ENCODE measurements around the gene AP2A2. TPM values are rescaled to one million over a fixed set of nuclear protein-coding genes. Genes with fewer than 3 reads are reported as not detected.

AP2A2 gene
- total RNA-seq, 2 experiments from 2014 or later = 45.9 to 46.6 TPM

DNA sequence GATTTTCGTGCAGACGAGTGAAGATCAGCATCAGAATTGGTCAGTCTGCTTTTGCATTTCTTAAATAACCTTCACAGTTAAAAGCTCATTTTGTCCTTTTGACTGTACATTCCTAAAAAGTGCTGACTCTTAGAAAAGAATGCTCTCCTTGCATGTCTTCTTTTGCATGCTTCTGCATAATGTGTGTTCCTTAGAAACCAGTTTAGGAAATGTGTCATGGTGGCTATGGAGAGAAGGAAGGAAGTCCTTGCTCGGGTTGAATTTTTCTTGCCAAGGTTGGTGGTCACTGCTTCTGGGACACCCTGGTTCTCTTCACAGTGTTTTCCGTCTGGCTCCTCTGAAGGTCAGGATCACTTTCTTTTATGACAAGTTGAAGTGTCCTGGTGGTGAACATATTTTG is 6.8 kb downstream of the AP2A2 start:
- Mint-ChIP-seq H3K4me1 (ENCODE audit: low read depth) (peaks cover 68% of the 10 kb centered on the region), H3K27me3 (no peaks in the 10 kb centered on the region), H3K36me3 (ENCODE audit: low read depth) (peaks cover 17% of the 10 kb centered on the region), H3K4me3 (peak overlapping the region; percentile 7), H3K27ac (peak overlapping the region; percentile 39), H3K9me3 (no peaks in the 10 kb centered on the region)
- H3K36me3 ChIP-seq (ENCODE audit: insufficient read depth, low read length) = peaks cover under 1% of the 10 kb centered on the region
- DNase-seq (no peak), ATAC-seq (ENCODE audit: poor library complexity) (no peak)
- no peak overlapping the region for H3K27ac ChIP-seq (ENCODE audit: low read depth in 1 of 2, low read length in 2 of 2)
- intact Hi-C loops (cut with DNase I, micrococcal nuclease) = no loop called here
- peaks cover 64% of the 10 kb centered on the region for H3K4me1 ChIP-seq (ENCODE audit: insufficient read depth, low read length)
- no peaks in the 10 kb centered on the region for H3K9me3 ChIP-seq (ENCODE audit: control insufficient read depth in 1 of 2, insufficient read depth in 1 of 2, low read length in 2 of 2)
- TF ChIP-seq, protein P1, sequence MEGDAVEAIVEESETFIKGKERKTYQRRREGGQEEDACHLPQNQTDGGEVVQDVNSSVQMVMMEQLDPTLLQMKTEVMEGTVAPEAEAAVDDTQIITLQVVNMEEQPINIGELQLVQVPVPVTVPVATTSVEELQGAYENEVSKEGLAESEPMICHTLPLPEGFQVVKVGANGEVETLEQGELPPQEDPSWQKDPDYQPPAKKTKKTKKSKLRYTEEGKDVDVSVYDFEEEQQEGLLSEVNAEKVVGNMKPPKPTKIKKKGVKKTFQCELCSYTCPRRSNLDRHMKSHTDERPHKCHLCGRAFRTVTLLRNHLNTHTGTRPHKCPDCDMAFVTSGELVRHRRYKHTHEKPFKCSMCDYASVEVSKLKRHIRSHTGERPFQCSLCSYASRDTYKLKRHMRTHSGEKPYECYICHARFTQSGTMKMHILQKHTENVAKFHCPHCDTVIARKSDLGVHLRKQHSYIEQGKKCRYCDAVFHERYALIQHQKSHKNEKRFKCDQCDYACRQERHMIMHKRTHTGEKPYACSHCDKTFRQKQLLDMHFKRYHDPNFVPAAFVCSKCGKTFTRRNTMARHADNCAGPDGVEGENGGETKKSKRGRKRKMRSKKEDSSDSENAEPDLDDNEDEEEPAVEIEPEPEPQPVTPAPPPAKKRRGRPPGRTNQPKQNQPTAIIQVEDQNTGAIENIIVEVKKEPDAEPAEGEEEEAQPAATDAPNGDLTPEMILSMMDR (IDR thresholded peaks at IDR 0.05) = no peak
- no peaks in the 10 kb centered on the region for H3K27me3 ChIP-seq (ENCODE audit: control insufficient read depth in 1 of 2, insufficient read depth in 2 of 2, low read length in 2 of 2)
- no peak overlapping the region for H3K4me3 ChIP-seq (ENCODE audit: low read length)
- CTCF ChIA-PET = no interaction called here
- POLR2A ChIA-PET = no interaction called here

GRCh38 chr11:933142-933851 is 7.6 kb downstream of the AP2A2 start:
- DNase-seq (no peak), ATAC-seq (ENCODE audit: poor library complexity) (no peak)
- no peaks in the 10 kb centered on the region for H3K9me3 ChIP-seq (ENCODE audit: control insufficient read depth in 1 of 2, insufficient read depth in 1 of 2, low read length in 2 of 2)
- Mint-ChIP-seq H3K36me3 (ENCODE audit: low read depth) (peaks cover 15% of the 10 kb centered on the region), H3K9me3 (no peaks in the 10 kb centered on the region), H3K4me1 (ENCODE audit: low read depth) (peaks cover 68% of the 10 kb centered on the region), H3K4me3 (peak overlapping the region; percentile 43), H3K27me3 (no peaks in the 10 kb centered on the region), H3K27ac (peak overlapping the region; percentile 2)
- POLR2A ChIA-PET = interaction anchor here (0.9 kb wide), 1 partner anchor 11 kb away, joined by 3 read pairs; no protein-coding TSS in a partner anchor
- TF ChIP-seq, protein P1 (IDR thresholded peaks at IDR 0.05) = no peak
- intact Hi-C loops (cut with DNase I, micrococcal nuclease) = no loop called here
- H3K27ac ChIP-seq (ENCODE audit: low read depth in 1 of 2, low read length in 2 of 2) = no peak overlapping the region
- H3K4me3 ChIP-seq (ENCODE audit: low read length) = no peak overlapping the region
- no peaks in the 10 kb centered on the region for H3K27me3 ChIP-seq (ENCODE audit: control insufficient read depth in 1 of 2, insufficient read depth in 2 of 2, low read length in 2 of 2)
- peaks cover 63% of the 10 kb centered on the region for H3K4me1 ChIP-seq (ENCODE audit: insufficient read depth, low read length)
- CTCF ChIA-PET = no interaction called here
- peaks cover 7% of the 10 kb centered on the region for H3K36me3 ChIP-seq (ENCODE audit: insufficient read depth, low read length)

- H3K27ac Mint-ChIP-seq = no peak overlapping the region
- POLR2A ChIA-PET = no interaction called here
- no peaks in the 10 kb centered on the region for H3K27me3 Mint-ChIP-seq
- peaks cover 7% of the 10 kb centered on the region for H3K36me3 ChIP-seq (ENCODE audit: insufficient read depth, low read length)
- no peak overlapping the region for H3K4me3 Mint-ChIP-seq
- H3K4me1 Mint-ChIP-seq (ENCODE audit: low read depth) = peaks cover 65% of the 10 kb centered on the region
- no peaks in the 10 kb centered on the region for H3K9me3 Mint-ChIP-seq
- CTCF ChIA-PET = no interaction called here
- H3K4me1 ChIP-seq (ENCODE audit: insufficient read depth, low read length) = peaks cover 57% of the 10 kb centered on the region
- intact Hi-C loops (cut with DNase I, micrococcal nuclease) = no loop called here
- no peaks in the 10 kb centered on the region for H3K27me3 ChIP-seq (ENCODE audit: control insufficient read depth in 1 of 2, insufficient read depth in 2 of 2, low read length in 2 of 2)
- ATAC-seq (ENCODE audit: poor library complexity) = no peak
- peaks cover 16% of the 10 kb centered on the region for H3K36me3 Mint-ChIP-seq (ENCODE audit: low read depth)
- H3K9me3 ChIP-seq (ENCODE audit: control insufficient read depth in 1 of 2, insufficient read depth in 1 of 2, low read length in 2 of 2) = no peaks in the 10 kb centered on the region
- no peak overlapping the region for H3K4me3 ChIP-seq (ENCODE audit: low read length)
- DNase-seq = no peak
- TF ChIP-seq, protein P1 (IDR thresholded peaks at IDR 0.05) = no peak
- H3K27ac ChIP-seq (ENCODE audit: low read depth in 1 of 2, low read length in 2 of 2) = no peak overlapping the region
Observed at GRCh38 chr11:933936-934335, 8.3 kb downstream of the AP2A2 start.

Data from CD4-positive, alpha-beta T cell (primary cell).